ENCODE measurements around the gene FGD3.

Gene FGD3

GRCh38 chr9:93035106-93035660 is 87.9 kb downstream of the FGD3 start:
- DNase-seq = no peak

- DNase-seq = no peak
Observed at GRCh38 chr9:93035821-93036351, 88.6 kb downstream of the FGD3 start.

GRCh38 chr9:93036887-93037475 is 89.7 kb downstream of the FGD3 start:
- DNase-seq = no peak

- no peak for DNase-seq
Observed at GRCh38 chr9:93037476-93037971, 90.2 kb downstream of the FGD3 start.

- no peak for DNase-seq
Observed at GRCh38 chr9:93038918-93039317, 91.6 kb downstream of the FGD3 start.

GRCh38 chr9:93039456-93039855 is 92.1 kb downstream of the FGD3 start:
- DNase-seq = no peak

GRCh38 chr9:93039976-93040375 is 92.7 kb downstream of the FGD3 start:
- DNase-seq = no peak

GRCh38 chr9:93040409-93040808 is 93.1 kb downstream of the FGD3 start:
- no peak for DNase-seq

GRCh38 chr9:93041108-93041802 is 93.9 kb downstream of the FGD3 start:
- DNase-seq = no peak

GRCh38 chr9:93043122-93043521 is 95.8 kb downstream of the FGD3 start:
- DNase-seq = no peak

GRCh38 chr9:93045521-93045920 is 98.2 kb downstream of the FGD3 start:
- DNase-seq = no peak

GRCh38 chr9:93048566-93049448 is 101.5 kb downstream of the FGD3 start:
- no peak for DNase-seq

GRCh38 chr9:93049491-93049890 is 102.2 kb downstream of the FGD3 start:
- DNase-seq = no peak

GRCh38 chr9:93050231-93050630 is 102.9 kb downstream of the FGD3 start:
- no peak for DNase-seq

- DNase-seq = no peak
Observed at GRCh38 chr9:93051680-93052089, 104.4 kb downstream of the FGD3 start.

GRCh38 chr9:93052791-93053540 is 105.6 kb downstream of the FGD3 start:
- no peak for DNase-seq

GRCh38 chr9:93053781-93054331 is 106.5 kb downstream of the FGD3 start:
- no peak for DNase-seq

- DNase-seq = no peak
Observed at GRCh38 chr9:93054758-93055704, 107.7 kb downstream of the FGD3 start.

GRCh38 chr9:93057042-93057702 is 109.8 kb downstream of the FGD3 start:
- DNase-seq = no peak

GRCh38 chr9:93057703-93058354 is 110.5 kb downstream of the FGD3 start:
- DNase-seq = no peak
